Sigmoid colon (tissue), 7 donors: ENCODE results near the gene TPRKB. TPM values are rescaled to one million over a fixed set of nuclear protein-coding genes. Genes with fewer than 3 reads are reported as not detected.
"Not testable (repeated sequence)": the region's sequence is repeated elsewhere in the genome, so short reads cannot be mapped to it uniquely, and the experiment has no call there.

Source experiments
- DNase-seq: peaks from one replicate; pipeline ENCODE4 v3.0.0-alpha.2; 2019
- H3K27ac ChIP-seq, 4 donors: fragments of 200-600 bp; sonication (generic); one replicate each; pipeline ENCODE4 v1.5.1; 2016 to 2019; ENCODE audit warnings: mild to moderate bottlenecking in 1 of 4
- H3K27me3 ChIP-seq, 3 donors: fragments of 200-600 bp; sonication (generic); one replicate each; pipeline ENCODE4 v1.5.1; 2019; ENCODE audit warnings: mild to moderate bottlenecking in 1 of 3
- H3K36me3 ChIP-seq, 4 donors: fragments of 200-600 bp; sonication (generic); one replicate each; pipeline ENCODE4 v1.5.1; 2016 to 2019
- H3K4me1 ChIP-seq, 4 donors: fragments of 200-600 bp; sonication (generic); one replicate each; pipeline ENCODE4 v1.5.1; 2017 to 2019
- H3K4me3 ChIP-seq, 4 donors: fragments of 200-600 bp; sonication (generic); one replicate each; pipeline ENCODE4 v1.5.1; 2017 to 2019; ENCODE audit warnings: mild to moderate bottlenecking in 2 of 4, moderate library complexity in 1 of 4
- H3K9me3 ChIP-seq, 4 donors: fragments of 200-600 bp in 3 of 4; sonication (generic) in 3 of 4; one replicate each; pipeline versions ENCODE4 v1.5.1 to v1.6.1; 2013 to 2019
- EP300 ChIP-seq, 4 donors: sonication (generic); formaldehyde crosslinking; IDR thresholded peaks; one replicate each; pipeline ENCODE4 v1.6.1; 2017; ENCODE audit warnings: antibody characterized with exemption in 4 of 4
- POLR2A ChIP-seq, 2 donors: fragments of 450-650 bp; IDR thresholded peaks; one replicate each; pipeline ENCODE4 v1.6.1; 2016; ENCODE audit warnings: antibody characterized with exemption in 2 of 2, mild to moderate bottlenecking in 2 of 2, moderate library complexity in 2 of 2
- POLR2AphosphoS5 ChIP-seq, 4 donors: sonication (generic); formaldehyde crosslinking; IDR thresholded peaks; one replicate each; pipeline ENCODE4 v1.6.1; 2017; ENCODE audit warnings: antibody characterized with exemption in 4 of 4
- WGBS, 2 donors: extraction: QIAGEN DNeasy Blood & Tissue Kit; methylation state at CpG; one replicate each; pipeline ENCODE4 v1.1.7; 2013; 5-methylcytosine and 5-hydroxymethylcytosine counted together
- intact Hi-C: fragments of 100-400 bp; cut with DNase I; formaldehyde crosslinking; loops from one replicate; pipeline ENCODE4 v1.15.1; 2023
- polyA plus RNA-seq, 3 donors: library from polyadenylated mRNA; stranded (reverse); fragments of 200-250 nt; gene quantifications; one replicate each; pipeline ENCODE4 v1.2.3, GENCODE V29; 2013
- total RNA-seq, 4 donors: library from RNA; depleted of rRNA; stranded (reverse); fragments of >200 nt; gene quantifications; one replicate each; pipeline ENCODE4 v1.1.0, GENCODE V29; 2016
- TF ChIP-seq, protein P1 (sequence below), 4 experiments: fragments of 450-650 bp in 3 of 4; fragments of 200-600 bp in 1 of 4; IDR thresholded peaks; one replicate each; pipeline ENCODE4 v1.5.1; 2016 to 2019; ENCODE audit warnings: antibody characterized with exemption in 4 of 4, mild to moderate bottlenecking in 3 of 4, moderate library complexity in 2 of 4
- donor health status: healthy with polysubstance abuse.
- donor health status: Bipolar disorder and iron deficiency.
- donor health status: healthy.

Gene TPRKB
- total and polyA plus RNA-seq, 7 donors, result 19.0 to 86.2 (median 45.9) TPM

DNA sequence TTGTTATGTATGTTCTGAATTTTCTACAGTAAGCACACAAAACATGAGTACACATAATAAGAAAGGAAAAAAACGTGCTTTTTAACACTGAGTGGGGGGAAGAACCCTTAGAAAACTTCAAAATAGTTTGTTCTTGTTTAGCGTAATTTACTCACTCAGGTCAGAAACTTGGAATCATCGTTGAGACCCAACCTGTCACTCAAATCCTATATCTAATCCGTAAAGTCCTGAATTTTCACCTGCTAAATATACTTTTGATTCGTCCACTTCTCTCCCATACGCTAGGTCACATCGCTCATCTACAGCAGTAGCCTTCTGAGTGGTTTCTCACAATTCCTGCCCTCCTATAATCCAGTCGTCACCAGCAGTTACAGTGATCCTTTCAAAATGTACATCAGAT, 767 bp downstream of the TPRKB start:
- Histone ChIP-seq H3K9me3 (no peaks in the 10 kb centered on the region), H3K4me1 (peaks cover 0 to 19% (median 14%) of the 10 kb centered on the region in 4 donors), H3K36me3 (peaks cover 0 to 30% (median 10%) of the 10 kb centered on the region in 4 donors), H3K27me3 (no peaks in the 10 kb centered on the region), H3K4me3 (peak overlapping the region; percentile 66 to 83 (median 71)), H3K27ac (peak overlapping the region; percentile 74 to 80 (median 80))
- TF ChIP-seq EP300 (IDR thresholded peaks at IDR 0.05) (no peak), POLR2A (IDR thresholded peaks at IDR 0.05) (no peak)
- WGBS, 2 donors, result 6 to 11% methylated on average over 8 of the region's 8 CpGs
- intact Hi-C loops, result loop anchor here (5.0 to 10.0 kb wide), 3 partner anchors 352 to 721 kb away; partner anchors contain the start of genes ALMS1, CCT7, INO80B and PRADC1
- DNase-seq, result no peak

DNA sequence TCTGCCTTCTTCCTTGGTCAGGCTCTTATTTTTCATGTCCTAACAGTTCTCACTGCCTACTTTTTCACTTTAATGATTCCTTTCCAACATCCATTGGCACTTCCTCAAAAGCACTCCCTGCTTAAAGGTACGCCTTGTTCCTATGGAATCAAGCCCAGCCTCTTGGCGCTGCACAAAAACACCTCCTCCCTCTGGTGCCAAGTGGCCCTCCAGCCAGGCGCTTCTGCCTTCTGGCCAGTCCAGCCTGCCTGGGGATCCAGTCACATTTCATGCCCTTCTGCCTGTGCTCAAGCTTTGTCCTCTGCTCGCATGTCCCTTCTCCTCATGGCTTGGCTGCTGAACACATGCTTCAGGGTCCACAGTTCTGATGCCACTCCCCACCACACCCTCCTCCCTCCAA, 6.3 kb downstream of the TPRKB start:
- H3K4me3 ChIP-seq, result no peak overlapping the region
- H3K9me3 ChIP-seq, result no peaks in the 10 kb centered on the region
- H3K4me1 ChIP-seq, result peaks cover 0 to 3% (median under 1%) of the 10 kb centered on the region in 4 donors
- DNase-seq, result no peak
- intact Hi-C loops, result loop anchor here (10.0 kb wide), 2 partner anchors 346 to 496 kb away; partner anchors contain the start of genes ALMS1, CCT7 and PRADC1
- WGBS, 2 donors, result 87 to 90% methylated on average over 4 of the region's 4 CpGs
- no peak overlapping the region for H3K27ac ChIP-seq
- TF ChIP-seq EP300 (IDR thresholded peaks at IDR 0.05) (no peak), POLR2A (IDR thresholded peaks at IDR 0.05) (no peak), POLR2AphosphoS5 (IDR thresholded peaks at IDR 0.05) (no peak)
- TF ChIP-seq, protein P1, sequence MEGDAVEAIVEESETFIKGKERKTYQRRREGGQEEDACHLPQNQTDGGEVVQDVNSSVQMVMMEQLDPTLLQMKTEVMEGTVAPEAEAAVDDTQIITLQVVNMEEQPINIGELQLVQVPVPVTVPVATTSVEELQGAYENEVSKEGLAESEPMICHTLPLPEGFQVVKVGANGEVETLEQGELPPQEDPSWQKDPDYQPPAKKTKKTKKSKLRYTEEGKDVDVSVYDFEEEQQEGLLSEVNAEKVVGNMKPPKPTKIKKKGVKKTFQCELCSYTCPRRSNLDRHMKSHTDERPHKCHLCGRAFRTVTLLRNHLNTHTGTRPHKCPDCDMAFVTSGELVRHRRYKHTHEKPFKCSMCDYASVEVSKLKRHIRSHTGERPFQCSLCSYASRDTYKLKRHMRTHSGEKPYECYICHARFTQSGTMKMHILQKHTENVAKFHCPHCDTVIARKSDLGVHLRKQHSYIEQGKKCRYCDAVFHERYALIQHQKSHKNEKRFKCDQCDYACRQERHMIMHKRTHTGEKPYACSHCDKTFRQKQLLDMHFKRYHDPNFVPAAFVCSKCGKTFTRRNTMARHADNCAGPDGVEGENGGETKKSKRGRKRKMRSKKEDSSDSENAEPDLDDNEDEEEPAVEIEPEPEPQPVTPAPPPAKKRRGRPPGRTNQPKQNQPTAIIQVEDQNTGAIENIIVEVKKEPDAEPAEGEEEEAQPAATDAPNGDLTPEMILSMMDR (IDR thresholded peaks at IDR 0.05), result no peak
- H3K36me3 ChIP-seq, result peaks cover 3 to 60% (median 19%) of the 10 kb centered on the region in 4 donors
- H3K27me3 ChIP-seq, result no peaks in the 10 kb centered on the region

DNA sequence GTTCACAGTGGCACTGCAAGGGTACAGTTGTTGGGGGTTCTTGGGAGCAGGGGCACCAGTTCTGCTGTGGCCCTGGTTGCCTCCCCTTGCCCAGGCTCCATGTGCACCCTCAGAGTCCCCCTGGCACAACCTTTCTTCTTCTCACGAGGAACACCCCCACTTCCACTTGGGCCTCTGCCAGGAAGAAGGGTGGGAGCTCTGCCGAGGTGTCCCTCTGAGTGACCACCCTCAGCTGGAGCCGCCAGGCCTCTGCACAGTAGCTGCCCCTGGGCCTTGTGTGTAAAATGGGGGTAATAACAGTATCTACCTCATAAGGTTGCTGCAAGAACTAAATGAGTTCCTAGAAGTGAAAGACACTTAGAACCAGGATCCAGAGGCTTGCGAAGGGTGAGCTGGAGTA, 8.4 kb downstream of the TPRKB start:
- Histone ChIP-seq H3K27ac (no peak overlapping the region), H3K27me3 (no peaks in the 10 kb centered on the region), H3K4me1 (no peaks in the 10 kb centered on the region), H3K36me3 (peaks cover 3 to 53% (median 19%) of the 10 kb centered on the region in 4 donors), H3K4me3 (no peak overlapping the region), H3K9me3 (no peaks in the 10 kb centered on the region)
- no peak for TF ChIP-seq POLR2AphosphoS5 (IDR thresholded peaks at IDR 0.05)
- TF ChIP-seq, protein P1 (IDR thresholded peaks at IDR 0.05), result no peak
- no peak for TF ChIP-seq EP300 (IDR thresholded peaks at IDR 0.05)
- TF ChIP-seq POLR2A (IDR thresholded peaks at IDR 0.05), result no peak
- intact Hi-C loops, result no loop called here
- WGBS, 2 donors, result 78 to 85% methylated on average over 4 of the region's 4 CpGs
- DNase-seq, result no peak

DNA sequence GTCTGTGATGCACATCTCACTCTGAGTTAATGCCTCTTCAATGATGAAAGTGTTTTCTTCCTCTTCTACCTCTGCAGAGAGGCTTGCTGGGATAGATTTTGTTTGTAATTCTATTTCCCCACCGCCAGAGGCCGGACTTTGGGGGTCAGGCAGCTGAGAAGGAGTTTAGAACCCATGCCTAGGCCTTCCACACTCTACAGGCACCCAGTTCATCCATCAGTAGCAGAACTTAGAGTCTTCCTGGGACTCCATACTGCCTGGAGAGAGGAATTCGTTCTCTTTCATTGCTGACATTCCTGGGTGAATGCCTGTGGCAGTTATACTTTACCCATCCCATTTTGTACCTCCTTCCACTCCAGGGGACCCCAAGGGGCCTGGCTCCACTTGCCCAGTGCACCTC, 9.1 kb downstream of the TPRKB start:
- no peaks in the 10 kb centered on the region for H3K4me1 ChIP-seq
- no peak overlapping the region for H3K27ac ChIP-seq
- H3K4me3 ChIP-seq, result no peak overlapping the region
- no peaks in the 10 kb centered on the region for H3K9me3 ChIP-seq
- TF ChIP-seq POLR2A (IDR thresholded peaks at IDR 0.05), result no peak
- TF ChIP-seq, protein P1 (IDR thresholded peaks at IDR 0.05), result no peak
- no peak for TF ChIP-seq EP300 (IDR thresholded peaks at IDR 0.05)
- no peak for TF ChIP-seq POLR2AphosphoS5 (IDR thresholded peaks at IDR 0.05)
- peaks cover 3 to 46% (median 18%) of the 10 kb centered on the region in 4 donors for H3K36me3 ChIP-seq
- no peak for DNase-seq
- WGBS, 2 donors, result 78 to 88% methylated on average over 3 of the region's 3 CpGs
- H3K27me3 ChIP-seq, result no peaks in the 10 kb centered on the region
- intact Hi-C loops, result no loop called here

DNA sequence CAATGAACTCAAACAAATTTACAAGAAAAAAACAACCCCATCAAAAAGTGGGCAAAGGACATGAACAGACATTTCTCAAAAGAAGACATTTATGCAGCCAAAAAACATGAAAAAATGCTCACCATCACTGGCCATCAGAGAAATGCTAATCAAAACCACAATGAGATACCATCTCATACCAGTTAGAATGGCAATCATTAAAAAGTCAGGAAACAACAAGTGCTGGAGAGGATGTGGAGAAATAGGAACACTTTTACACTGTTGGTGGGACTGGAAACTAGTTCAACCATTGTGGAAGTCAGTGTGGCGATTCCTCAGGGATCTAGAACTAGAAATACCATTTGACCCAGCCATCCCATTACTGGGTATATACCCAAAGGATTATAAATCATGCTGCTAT, 10.5 kb downstream of the TPRKB start:
- H3K9me3 ChIP-seq, intact Hi-C loops, DNase-seq, H3K4me3 ChIP-seq, H3K4me1 ChIP-seq, H3K27ac ChIP-seq, H3K27me3 ChIP-seq: not testable (repeated sequence)
- 100% methylated on average over 1 of the region's 1 CpG for WGBS, 2 donors
- peaks cover 3 to 34% (median 11%) of the 10 kb centered on the region in 4 donors for H3K36me3 ChIP-seq
